ENCODE measurements around the gene ASB8.

Gene ASB8

GRCh38 chr12:48157018-48157888 lies at the start of gene ASB8:
TSS of gene ASB8 (minus strand) at chr12:48157515. CDS start at chr12:48153496, 4,019 bp downstream.
- peak; percentile 97 to 100 (median 98) for DNase-seq (ENCODE audit: low read depth in 3 of 3, low spot score in 1 of 3)

GRCh38 chr12:48203192-48203591 lies 45.9 kb upstream of the ASB8 start, which contains the start of gene OR10AD1:
TSS of gene OR10AD1 (minus strand) at chr12:48203292. CDS start at chr12:48203292, 0 bp downstream.
- DNase-seq (ENCODE audit: low read depth in 3 of 3, low spot score in 1 of 3), result no peak

- no peak for DNase-seq (ENCODE audit: low read depth in 3 of 3, low spot score in 1 of 3)
Measured at GRCh38 chr12:48202766-48203165, 45.5 kb upstream of the ASB8 start.

GRCh38 chr12:48201516-48201915 lies 44.2 kb upstream of the ASB8 start:
- no peak for DNase-seq (ENCODE audit: low read depth in 3 of 3, low spot score in 1 of 3)

- DNase-seq (ENCODE audit: low read depth in 3 of 3, low spot score in 1 of 3), result no peak
Measured at GRCh38 chr12:48201091-48201490, 43.8 kb upstream of the ASB8 start.

GRCh38 chr12:48199774-48200221 lies 42.5 kb upstream of the ASB8 start:
- no peak for DNase-seq (ENCODE audit: low read depth in 3 of 3, low spot score in 1 of 3)

- DNase-seq (ENCODE audit: low read depth in 3 of 3, low spot score in 1 of 3), result no peak
Measured at GRCh38 chr12:48198985-48199384, 41.7 kb upstream of the ASB8 start.

GRCh38 chr12:48198672-48198971 lies 41.3 kb upstream of the ASB8 start:
- no peak for DNase-seq (ENCODE audit: low read depth in 3 of 3, low spot score in 1 of 3)

GRCh38 chr12:48197971-48198671 lies 40.8 kb upstream of the ASB8 start:
- DNase-seq (ENCODE audit: low read depth in 3 of 3, low spot score in 1 of 3), result peak; percentile 76 to 79 (median 78)

GRCh38 chr12:48197549-48197970 lies 40.2 kb upstream of the ASB8 start:
- no peak for DNase-seq (ENCODE audit: low read depth in 3 of 3, low spot score in 1 of 3)

GRCh38 chr12:48194799-48195201 lies 37.5 kb upstream of the ASB8 start:
- DNase-seq (ENCODE audit: low read depth in 3 of 3, low spot score in 1 of 3), result no peak

GRCh38 chr12:48193623-48194022 lies 36.3 kb upstream of the ASB8 start:
- no peak for DNase-seq (ENCODE audit: low read depth in 3 of 3, low spot score in 1 of 3)

GRCh38 chr12:48192861-48193260 lies 35.5 kb upstream of the ASB8 start:
- no peak for DNase-seq (ENCODE audit: low read depth in 3 of 3, low spot score in 1 of 3)

- DNase-seq (ENCODE audit: low read depth in 3 of 3, low spot score in 1 of 3), result no peak
Measured at GRCh38 chr12:48191096-48191495, 33.8 kb upstream of the ASB8 start.

GRCh38 chr12:48189331-48190125 lies 32.2 kb upstream of the ASB8 start:
- peak in 1 of 3 donors; percentile 57 for DNase-seq (ENCODE audit: low read depth in 3 of 3, low spot score in 1 of 3)

GRCh38 chr12:48187916-48188695 lies 30.8 kb upstream of the ASB8 start:
- no peak for DNase-seq (ENCODE audit: low read depth in 3 of 3, low spot score in 1 of 3)

- DNase-seq (ENCODE audit: low read depth in 3 of 3, low spot score in 1 of 3), result no peak
Measured at GRCh38 chr12:48185181-48185919, 28.0 kb upstream of the ASB8 start.

- DNase-seq (ENCODE audit: low read depth in 3 of 3, low spot score in 1 of 3), result no peak
Measured at GRCh38 chr12:48184549-48184922, 27.2 kb upstream of the ASB8 start.

- DNase-seq (ENCODE audit: low read depth in 3 of 3, low spot score in 1 of 3), result peak in 1 of 3 donors; percentile 8
Measured at GRCh38 chr12:48183876-48184548, 26.7 kb upstream of the ASB8 start.

Data from stimulated activated CD4-positive, alpha-beta T cell treated with anti-CD3 and anti-CD28 coated beads, TNF-alpha, amount 100 ng/mL, for 1 hour (primary cell).